HCT116 (cell line): Measurements from ENCODE around the gene PXK.

Source experiments
- CEBPB ChIP-seq: IDR thresholded peaks from 2 replicates; pipeline ENCODE4 v1.6.1; 2012; ENCODE audit warnings: low read depth
- EZH2 ChIP-seq: fragments of 200-600 bp; sonication (generic); IDR thresholded peaks from 2 replicates; pipeline ENCODE4 v1.6.1; 2017; ENCODE audit warnings: antibody characterized with exemption, mixed run types
- JUND ChIP-seq: IDR thresholded peaks from 2 replicates; pipeline ENCODE4 v1.6.1; 2012
- POLR2A ChIP-seq: IDR thresholded peaks from 2 replicates; pipeline ENCODE4 v1.7.0; 2011; ENCODE audit warnings: borderline replicate concordance; ENCODE audit not compliant: insufficient read depth, insufficient read length; ENCODE audit errors: extremely low read depth
- POLR2AphosphoS5 ChIP-seq: IDR thresholded peaks from 2 replicates; pipeline ENCODE4 v1.6.1; 2011; ENCODE audit warnings: mild to moderate bottlenecking, low read depth, low read length, moderate library complexity
- SIN3A ChIP-seq: IDR thresholded peaks from 2 replicates; pipeline ENCODE4 v1.6.1; 2012; ENCODE audit warnings: low read depth
- TCF7L2 ChIP-seq: IDR thresholded peaks from 2 replicates; pipeline ENCODE4 v1.7.0; 2011; ENCODE audit warnings: borderline replicate concordance, inconsistent platforms; ENCODE audit not compliant: insufficient read depth, insufficient read length; ENCODE audit errors: extremely low read depth
- ZFX ChIP-seq: fragments of 450-650 bp; IDR thresholded peaks from 2 replicates; pipeline ENCODE4 v1.6.1; 2017
- ZNF274 ChIP-seq: fragments of 200-500 bp; sonication (Bioruptor generic); IDR thresholded peaks from 2 replicates; pipeline ENCODE4 v1.6.1; 2014; ENCODE audit warnings: mild to moderate bottlenecking, low read depth, low read length, inconsistent platforms
- TF ChIP-seq, protein P1 (sequence below): IDR thresholded peaks from 2 replicates; pipeline ENCODE4 v1.6.1; 2012
- TF ChIP-seq, protein P2 (sequence below): IDR thresholded peaks from 2 replicates; pipeline ENCODE4 v1.6.1; 2012; ENCODE audit warnings: low read depth
- TF ChIP-seq, protein P3 (sequence below), 3 experiments: fragments of 200-600 bp in 1 of 3; sonication (generic) in 1 of 3; IDR thresholded peaks in 2 of 3; conservative IDR thresholded peaks in 1 of 3; 2 replicates each; pipeline ENCODE4 v1.5.1; 2012 to 2017; ENCODE audit warnings: low read depth in 2 of 3, low read length in 2 of 3, antibody characterized with exemption in 1 of 3, borderline replicate concordance in 1 of 3, control low read depth in 1 of 3, mild to moderate bottlenecking in 1 of 3, mixed read lengths in 1 of 3, mixed run types in 1 of 3, moderate library complexity in 1 of 3; ENCODE audit not compliant: insufficient read depth in 1 of 3
- TF ChIP-seq, protein P4 (sequence below): IDR thresholded peaks from 2 replicates; pipeline ENCODE4 v1.6.1; 2012

DNA sequence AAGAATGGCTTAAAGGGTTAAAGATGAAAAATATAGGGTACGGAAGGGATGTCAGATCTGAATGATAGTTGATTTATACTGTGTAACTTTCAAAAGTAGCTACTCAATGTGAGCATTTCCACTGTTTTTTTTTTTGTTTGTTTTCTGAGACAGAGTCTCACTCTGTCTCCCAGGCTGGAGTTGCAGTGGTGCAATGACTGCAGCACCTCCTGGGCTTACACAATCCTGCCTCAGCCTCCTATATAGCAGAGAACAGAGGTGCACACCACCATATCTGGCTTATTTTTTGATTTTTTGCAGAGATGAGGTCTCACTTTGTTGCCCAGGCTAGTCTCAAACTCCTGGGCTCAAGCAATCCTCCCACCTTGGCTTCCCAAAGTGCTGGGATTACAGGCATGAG, 9.9 kb upstream of the PXK start:
- TF ChIP-seq, protein P1, sequence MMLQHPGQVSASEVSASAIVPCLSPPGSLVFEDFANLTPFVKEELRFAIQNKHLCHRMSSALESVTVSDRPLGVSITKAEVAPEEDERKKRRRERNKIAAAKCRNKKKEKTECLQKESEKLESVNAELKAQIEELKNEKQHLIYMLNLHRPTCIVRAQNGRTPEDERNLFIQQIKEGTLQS, result no peak
- TF ChIP-seq, protein P2, sequence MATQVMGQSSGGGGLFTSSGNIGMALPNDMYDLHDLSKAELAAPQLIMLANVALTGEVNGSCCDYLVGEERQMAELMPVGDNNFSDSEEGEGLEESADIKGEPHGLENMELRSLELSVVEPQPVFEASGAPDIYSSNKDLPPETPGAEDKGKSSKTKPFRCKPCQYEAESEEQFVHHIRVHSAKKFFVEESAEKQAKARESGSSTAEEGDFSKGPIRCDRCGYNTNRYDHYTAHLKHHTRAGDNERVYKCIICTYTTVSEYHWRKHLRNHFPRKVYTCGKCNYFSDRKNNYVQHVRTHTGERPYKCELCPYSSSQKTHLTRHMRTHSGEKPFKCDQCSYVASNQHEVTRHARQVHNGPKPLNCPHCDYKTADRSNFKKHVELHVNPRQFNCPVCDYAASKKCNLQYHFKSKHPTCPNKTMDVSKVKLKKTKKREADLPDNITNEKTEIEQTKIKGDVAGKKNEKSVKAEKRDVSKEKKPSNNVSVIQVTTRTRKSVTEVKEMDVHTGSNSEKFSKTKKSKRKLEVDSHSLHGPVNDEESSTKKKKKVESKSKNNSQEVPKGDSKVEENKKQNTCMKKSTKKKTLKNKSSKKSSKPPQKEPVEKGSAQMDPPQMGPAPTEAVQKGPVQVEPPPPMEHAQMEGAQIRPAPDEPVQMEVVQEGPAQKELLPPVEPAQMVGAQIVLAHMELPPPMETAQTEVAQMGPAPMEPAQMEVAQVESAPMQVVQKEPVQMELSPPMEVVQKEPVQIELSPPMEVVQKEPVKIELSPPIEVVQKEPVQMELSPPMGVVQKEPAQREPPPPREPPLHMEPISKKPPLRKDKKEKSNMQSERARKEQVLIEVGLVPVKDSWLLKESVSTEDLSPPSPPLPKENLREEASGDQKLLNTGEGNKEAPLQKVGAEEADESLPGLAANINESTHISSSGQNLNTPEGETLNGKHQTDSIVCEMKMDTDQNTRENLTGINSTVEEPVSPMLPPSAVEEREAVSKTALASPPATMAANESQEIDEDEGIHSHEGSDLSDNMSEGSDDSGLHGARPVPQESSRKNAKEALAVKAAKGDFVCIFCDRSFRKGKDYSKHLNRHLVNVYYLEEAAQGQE, result no peak
- TF ChIP-seq, protein P3, sequence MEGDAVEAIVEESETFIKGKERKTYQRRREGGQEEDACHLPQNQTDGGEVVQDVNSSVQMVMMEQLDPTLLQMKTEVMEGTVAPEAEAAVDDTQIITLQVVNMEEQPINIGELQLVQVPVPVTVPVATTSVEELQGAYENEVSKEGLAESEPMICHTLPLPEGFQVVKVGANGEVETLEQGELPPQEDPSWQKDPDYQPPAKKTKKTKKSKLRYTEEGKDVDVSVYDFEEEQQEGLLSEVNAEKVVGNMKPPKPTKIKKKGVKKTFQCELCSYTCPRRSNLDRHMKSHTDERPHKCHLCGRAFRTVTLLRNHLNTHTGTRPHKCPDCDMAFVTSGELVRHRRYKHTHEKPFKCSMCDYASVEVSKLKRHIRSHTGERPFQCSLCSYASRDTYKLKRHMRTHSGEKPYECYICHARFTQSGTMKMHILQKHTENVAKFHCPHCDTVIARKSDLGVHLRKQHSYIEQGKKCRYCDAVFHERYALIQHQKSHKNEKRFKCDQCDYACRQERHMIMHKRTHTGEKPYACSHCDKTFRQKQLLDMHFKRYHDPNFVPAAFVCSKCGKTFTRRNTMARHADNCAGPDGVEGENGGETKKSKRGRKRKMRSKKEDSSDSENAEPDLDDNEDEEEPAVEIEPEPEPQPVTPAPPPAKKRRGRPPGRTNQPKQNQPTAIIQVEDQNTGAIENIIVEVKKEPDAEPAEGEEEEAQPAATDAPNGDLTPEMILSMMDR (IDR thresholded peaks at IDR 0.05 in 2 of 3, conservative IDR thresholded peaks at IDR 0.05 in 1 of 3; ENCODE audit: borderline replicate concordance in 1 of 3, insufficient read depth in 1 of 3, low read depth in 2 of 3, low read length in 2 of 3), result no peak
- TF ChIP-seq POLR2A (no peak), ZFX (no peak), SIN3A (no peak), JUND (no peak), ZNF274 (no peak), EZH2 (no peak), TCF7L2 (no peak), POLR2AphosphoS5 (no peak), CEBPB (no peak)
- TF ChIP-seq, protein P4, sequence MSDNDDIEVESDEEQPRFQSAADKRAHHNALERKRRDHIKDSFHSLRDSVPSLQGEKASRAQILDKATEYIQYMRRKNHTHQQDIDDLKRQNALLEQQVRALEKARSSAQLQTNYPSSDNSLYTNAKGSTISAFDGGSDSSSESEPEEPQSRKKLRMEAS, result no peak
